Muscle of leg (tissue), 11 donors: ENCODE measurements around the gene PCNX2. TPM values are rescaled to one million over a fixed set of nuclear protein-coding genes. Genes with fewer than 3 reads are reported as not detected.

ENCODE experiments used
- DNase-seq: peaks from one replicate; pipeline ENCODE4 v3.0.0; 2013
- H3K27ac ChIP-seq: one replicate; pipeline ENCODE4 v1.5.1; 2013; ENCODE audit warnings: mild to moderate bottlenecking, low read length, control low read depth
- H3K27me3 ChIP-seq: one replicate; pipeline ENCODE4 v1.6.1; 2013; ENCODE audit warnings: low read length; ENCODE audit not compliant: control insufficient read depth, insufficient read depth
- H3K36me3 ChIP-seq: one replicate; pipeline ENCODE4 v1.6.1; 2013; ENCODE audit warnings: low read length; ENCODE audit not compliant: control insufficient read depth, insufficient read depth
- H3K4me1 ChIP-seq: one replicate; pipeline ENCODE4 v1.6.1; 2013; ENCODE audit warnings: low read length; ENCODE audit not compliant: control insufficient read depth, insufficient read depth
- H3K4me3 ChIP-seq: one replicate; pipeline ENCODE4 v1.5.1; 2013; ENCODE audit warnings: low read length, control low read depth
- H3K9me3 ChIP-seq: replicated peaks from 2 replicates; pipeline ENCODE4 v1.6.1; 2013; ENCODE audit warnings: low read depth, low read length; ENCODE audit not compliant: control insufficient read depth
- WGBS: methylation state at CpG from one replicate; pipeline ENCODE4 v1.1.5; 2013; ENCODE audit warnings: missing lambda C conversion rate; ENCODE audit not compliant: insufficient coverage; 5-methylcytosine and 5-hydroxymethylcytosine counted together
- polyA plus RNA-seq, 8 donors: library from polyadenylated mRNA; unstranded; fragments of 120-200 nt; gene quantifications; one replicate each; pipeline versions ENCODE4 v1.2.1 to v1.2.3, GENCODE V29; 2013; ENCODE audit warnings: inconsistent platforms in 1 of 8, low replicate concordance in 1 of 8; ENCODE audit not compliant: insufficient read length in 8 of 8, insufficient read depth in 1 of 8
- total RNA-seq: library from RNA; stranded (reverse); fragments of 120-200 nt; gene quantifications from one replicate; pipeline ENCODE4 v1.2.4, GENCODE V29; 2013

Gene PCNX2
- total and polyA plus RNA-seq, 9 donors = 2.5 to 5.2 (median 3.9) TPM

- no peak overlapping the region for H3K4me3 ChIP-seq
- no peaks in the 10 kb centered on the region for H3K27me3 ChIP-seq
- H3K4me1 ChIP-seq = no peaks in the 10 kb centered on the region
- H3K36me3 ChIP-seq = no peaks in the 10 kb centered on the region
- DNase-seq = no peak
- no CpG with 5 or more reads among the region's 9 CpGs for WGBS
- no peak overlapping the region for H3K27ac ChIP-seq
- H3K9me3 ChIP-seq = peaks cover 2% of the 10 kb centered on the region
These were observed 124.8 kb downstream of the PCNX2 start for GRCh38 chr1:233170741-233171140.

- Histone ChIP-seq H3K9me3 (peaks cover 8% of the 10 kb centered on the region), H3K4me3 (no peak overlapping the region), H3K27me3 (no peaks in the 10 kb centered on the region), H3K4me1 (no peaks in the 10 kb centered on the region), H3K27ac (no peak overlapping the region), H3K36me3 (no peaks in the 10 kb centered on the region)
- no CpG with 5 or more reads among the region's 1 CpG for WGBS
- no peak for DNase-seq
These were observed 127.1 kb downstream of the PCNX2 start for GRCh38 chr1:233168384-233168783.

GRCh38 chr1:233166896-233167295 is 128.6 kb downstream of the PCNX2 start:
- Histone ChIP-seq H3K4me1 (no peaks in the 10 kb centered on the region), H3K27me3 (no peaks in the 10 kb centered on the region), H3K36me3 (no peaks in the 10 kb centered on the region), H3K4me3 (no peak overlapping the region), H3K9me3 (peaks cover 8% of the 10 kb centered on the region), H3K27ac (no peak overlapping the region)
- no CpG with 5 or more reads among the region's 4 CpGs for WGBS
- DNase-seq = no peak

- Histone ChIP-seq H3K4me1 (no peaks in the 10 kb centered on the region), H3K27ac (no peak overlapping the region), H3K9me3 (peaks cover 7% of the 10 kb centered on the region), H3K36me3 (no peaks in the 10 kb centered on the region), H3K4me3 (no peak overlapping the region), H3K27me3 (no peaks in the 10 kb centered on the region)
- no CpG with 5 or more reads among the region's 1 CpG for WGBS
- DNase-seq = no peak
These were observed 131.8 kb downstream of the PCNX2 start for GRCh38 chr1:233163696-233164095.

DNA sequence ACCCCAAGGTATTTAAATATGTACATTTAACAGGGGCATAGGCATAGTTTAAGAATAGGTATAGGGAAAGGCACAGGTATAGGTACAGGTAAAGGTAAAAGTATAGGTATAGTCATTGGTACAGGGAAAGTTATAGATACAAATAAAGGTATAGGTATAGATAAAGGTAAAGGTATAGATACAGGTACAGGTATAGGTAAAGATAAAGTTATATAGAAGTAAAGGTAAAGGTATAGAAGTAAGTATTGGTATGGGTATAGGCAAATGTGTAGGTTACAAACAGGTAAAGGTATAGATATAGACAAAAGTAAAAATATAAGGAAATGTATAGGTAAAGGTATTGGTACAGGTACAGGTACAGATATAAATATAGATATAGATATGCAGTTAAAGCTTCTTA is 137.2 kb downstream of the PCNX2 start:
- no peaks in the 10 kb centered on the region for H3K9me3 ChIP-seq
- H3K36me3 ChIP-seq = no peaks in the 10 kb centered on the region

GRCh38 chr1:233157245-233157644 is 138.3 kb downstream of the PCNX2 start:
- Histone ChIP-seq H3K4me3 (no peak overlapping the region), H3K27ac (no peak overlapping the region), H3K36me3 (no peaks in the 10 kb centered on the region), H3K4me1 (no peaks in the 10 kb centered on the region), H3K27me3 (no peaks in the 10 kb centered on the region), H3K9me3 (no peaks in the 10 kb centered on the region)
- no peak for DNase-seq

More for the DNA sequence above, 137.2 kb downstream of the PCNX2 start:
- Histone ChIP-seq H3K27ac (no peak overlapping the region), H3K27me3 (no peaks in the 10 kb centered on the region), H3K4me1 (no peaks in the 10 kb centered on the region), H3K4me3 (no peak overlapping the region)
- no peak for DNase-seq

GRCh38 chr1:233151861-233152260 is 143.7 kb downstream of the PCNX2 start:
- no CpG with 5 or more reads among the region's 6 CpGs for WGBS
- Histone ChIP-seq H3K27me3 (no peaks in the 10 kb centered on the region), H3K9me3 (no peaks in the 10 kb centered on the region), H3K36me3 (no peaks in the 10 kb centered on the region), H3K27ac (no peak overlapping the region), H3K4me1 (no peaks in the 10 kb centered on the region), H3K4me3 (no peak overlapping the region)
- DNase-seq = peak; percentile 85

DNA sequence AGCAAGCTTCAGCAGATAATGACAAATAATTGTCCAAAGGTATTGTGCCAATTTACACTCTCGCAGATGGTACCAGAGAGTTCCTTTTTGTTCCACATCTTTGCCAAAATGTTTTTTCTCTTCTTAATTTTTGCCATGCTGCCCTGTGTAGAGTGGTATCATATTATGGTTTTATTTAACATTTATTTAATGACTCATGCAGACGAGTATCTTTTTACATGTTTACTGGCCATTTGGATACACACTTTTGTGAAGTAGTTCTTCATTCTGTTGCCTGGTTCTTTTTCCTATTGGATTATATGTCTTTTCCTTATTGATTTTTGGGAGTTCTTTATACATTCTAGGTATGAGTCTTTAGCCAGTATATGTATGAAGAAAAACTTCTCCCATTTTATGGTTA is 151.1 kb downstream of the PCNX2 start:
- H3K27ac ChIP-seq = no peak overlapping the region
- H3K4me3 ChIP-seq = no peak overlapping the region
- H3K9me3 ChIP-seq = no peaks in the 10 kb centered on the region
- peaks cover 2% of the 10 kb centered on the region for H3K4me1 ChIP-seq
- H3K27me3 ChIP-seq = no peaks in the 10 kb centered on the region
- no peaks in the 10 kb centered on the region for H3K36me3 ChIP-seq
- DNase-seq = no peak
- WGBS = 67% methylated on average over 1 of the region's 2 CpGs

DNA sequence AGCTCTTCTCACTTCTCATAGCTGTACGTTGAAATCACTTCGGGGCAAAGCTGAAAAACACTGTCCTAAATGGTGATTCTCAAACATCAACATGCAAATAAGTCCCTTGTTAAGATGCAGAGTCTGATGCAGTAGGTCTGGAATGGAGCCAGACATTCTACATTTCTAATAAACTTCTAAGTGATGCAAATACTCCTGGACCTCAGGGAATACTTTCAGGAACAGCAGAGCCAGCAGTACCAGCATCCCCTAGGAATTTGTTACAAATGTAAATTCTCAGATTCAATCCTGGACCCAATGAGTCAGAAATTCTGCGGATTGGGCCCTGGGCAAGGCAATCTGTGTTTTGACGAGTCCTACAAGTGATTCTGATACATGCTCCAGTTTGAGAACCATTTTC is 152.3 kb downstream of the PCNX2 start:
- Histone ChIP-seq H3K9me3 (no peaks in the 10 kb centered on the region), H3K4me3 (no peak overlapping the region), H3K36me3 (no peaks in the 10 kb centered on the region), H3K27me3 (no peaks in the 10 kb centered on the region), H3K27ac (no peak overlapping the region), H3K4me1 (peaks cover 2% of the 10 kb centered on the region)
- whole genome bisulfite sequencing = no CpG with 5 or more reads among the region's 4 CpGs
- no peak for DNase-seq

GRCh38 chr1:233140974-233141373 is 154.6 kb downstream of the PCNX2 start:
- DNase-seq = peak; percentile 38
- Histone ChIP-seq H3K27me3 (no peaks in the 10 kb centered on the region), H3K27ac (no peak overlapping the region), H3K4me3 (no peak overlapping the region), H3K9me3 (no peaks in the 10 kb centered on the region), H3K4me1 (peaks cover 2% of the 10 kb centered on the region), H3K36me3 (no peaks in the 10 kb centered on the region)

GRCh38 chr1:233140499-233140898 is 155.0 kb downstream of the PCNX2 start:
- 33% methylated on average over 1 of the region's 5 CpGs for WGBS
- H3K36me3 ChIP-seq = no peaks in the 10 kb centered on the region
- H3K27me3 ChIP-seq = no peaks in the 10 kb centered on the region

More at GRCh38 chr1:233140499-233140898, 155.0 kb downstream of the PCNX2 start:
- H3K4me3 ChIP-seq = no peak overlapping the region
- H3K4me1 ChIP-seq = peaks cover 2% of the 10 kb centered on the region
- H3K27ac ChIP-seq = no peak overlapping the region
- no peaks in the 10 kb centered on the region for H3K9me3 ChIP-seq
- DNase-seq = no peak
